Kasumi-1 (cell line): Measurements from ENCODE around the gene VPS35L.
A peak's percentile ranks its signal among the peaks of the same experiment; 100 is the strongest.

Experiments used
- DNase-seq, 2 experiments: peaks; one replicate each; lab custom pipeline; 2025; lab: John Stamatoyannopoulos, UW

Gene VPS35L

DNA sequence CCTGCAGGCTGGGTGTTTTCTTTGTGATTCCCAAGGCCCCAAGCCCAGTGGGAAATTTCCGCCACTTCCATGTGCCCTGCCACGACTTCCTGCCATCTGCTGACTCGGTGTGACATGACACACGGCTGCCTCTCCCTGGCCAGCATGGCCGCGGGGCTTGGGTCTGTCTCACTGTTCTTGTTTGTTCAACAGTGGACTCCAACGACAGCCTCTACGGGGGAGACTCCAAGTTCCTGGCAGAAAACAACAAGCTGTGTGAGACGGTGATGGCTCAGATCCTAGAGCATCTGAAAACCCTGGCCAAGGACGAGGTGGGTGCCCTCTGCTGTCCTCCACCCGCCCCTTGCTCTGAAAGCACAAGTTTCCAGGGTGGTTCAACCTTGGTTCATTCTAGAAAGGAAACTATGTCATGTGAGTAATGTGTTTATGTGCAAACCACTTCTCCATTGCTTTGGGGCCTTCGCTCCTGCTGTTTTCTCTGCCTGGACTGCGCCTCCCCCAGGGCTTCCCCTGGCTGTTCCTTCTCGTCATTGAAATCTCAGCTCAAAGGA lies 135.7 kb downstream of the VPS35L start:
- DNase-seq: peak in 1 of 2 experiments; percentile 14

GRCh38 chr16:19694989-19695388 lies 139.5 kb downstream of the VPS35L start:
- no peak for DNase-seq

GRCh38 chr16:19696328-19696727 lies 140.8 kb downstream of the VPS35L start:
- no peak for DNase-seq

DNA sequence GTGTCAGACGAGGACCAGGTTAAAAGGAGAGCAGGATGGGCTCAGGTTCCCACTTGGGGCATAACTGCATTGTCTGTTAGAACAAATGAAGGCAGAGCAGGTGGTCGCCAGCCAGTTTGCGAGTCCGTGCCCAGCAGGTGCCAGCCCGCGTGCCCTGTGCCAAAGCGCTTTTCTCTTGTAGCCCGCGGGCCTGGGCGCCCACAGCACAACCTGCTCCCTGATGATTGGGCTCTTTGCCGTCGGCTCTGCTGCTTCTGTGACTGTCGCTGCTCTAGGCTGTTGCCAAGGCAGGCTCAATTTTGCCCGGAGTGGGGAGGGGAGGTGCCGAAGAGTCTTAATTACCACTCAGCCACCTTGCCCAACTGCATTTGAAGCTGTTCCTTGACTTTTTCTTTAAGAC lies 141.5 kb downstream of the VPS35L start:
- DNase-seq: no peak

DNA sequence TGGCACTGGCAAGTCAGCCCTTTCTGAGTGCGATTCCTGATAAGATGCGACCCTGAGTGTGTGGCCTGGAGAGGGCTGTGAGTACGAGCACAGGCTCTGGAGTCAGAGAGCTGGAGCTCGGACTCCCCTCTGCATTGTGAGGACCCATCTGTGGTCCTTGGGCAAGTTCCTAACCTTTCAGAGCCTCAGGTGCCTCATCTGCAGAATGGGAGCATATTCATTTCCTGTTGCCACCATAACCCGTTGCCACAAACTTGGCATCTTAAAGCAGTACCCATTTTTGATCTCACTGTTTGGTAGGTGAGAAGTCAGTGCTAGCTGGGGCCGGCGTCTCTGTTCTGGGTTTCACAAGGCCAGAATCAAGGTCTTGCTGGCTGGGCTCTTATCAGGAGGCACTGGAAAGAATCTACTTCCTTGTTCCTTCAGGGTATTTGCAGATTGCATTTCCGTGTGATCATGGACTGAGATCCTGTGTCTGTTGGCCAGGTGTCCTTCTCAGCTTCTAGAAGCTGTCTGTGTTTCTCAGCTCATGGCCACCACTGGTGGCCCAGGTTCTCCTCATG lies 142.3 kb downstream of the VPS35L start:
- no peak for DNase-seq

- DNase-seq: no peak
Observed at GRCh38 chr16:19698480-19699465, 143.3 kb downstream of the VPS35L start.

DNA sequence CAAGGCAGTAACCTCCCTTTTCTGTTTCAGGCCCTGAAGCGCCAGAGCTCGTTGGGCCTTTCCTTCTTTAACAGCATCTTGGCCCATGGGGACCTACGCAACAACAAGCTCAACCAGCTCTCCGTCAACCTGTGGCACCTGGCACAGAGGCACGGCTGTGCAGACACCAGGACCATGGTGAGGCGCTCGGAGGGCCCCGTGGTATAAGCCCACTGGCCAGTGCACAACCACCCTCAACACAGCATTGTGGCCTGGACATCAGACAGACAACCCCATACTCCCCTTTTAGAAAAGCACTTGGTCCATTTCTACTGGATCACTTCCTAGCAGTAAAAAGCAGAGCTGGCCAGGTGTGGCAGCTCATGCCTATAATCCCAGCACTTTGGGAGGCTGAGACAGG lies 144.0 kb downstream of the VPS35L start:
- DNase-seq: no peak

- no peak for DNase-seq
Observed at GRCh38 chr16:19700319-19700781, 144.8 kb downstream of the VPS35L start.

GRCh38 chr16:19701091-19701490 lies 145.6 kb downstream of the VPS35L start:
- DNase-seq: no peak

- DNase-seq: no peak
Observed at GRCh38 chr16:19703172-19703889, 147.8 kb downstream of the VPS35L start.

DNA sequence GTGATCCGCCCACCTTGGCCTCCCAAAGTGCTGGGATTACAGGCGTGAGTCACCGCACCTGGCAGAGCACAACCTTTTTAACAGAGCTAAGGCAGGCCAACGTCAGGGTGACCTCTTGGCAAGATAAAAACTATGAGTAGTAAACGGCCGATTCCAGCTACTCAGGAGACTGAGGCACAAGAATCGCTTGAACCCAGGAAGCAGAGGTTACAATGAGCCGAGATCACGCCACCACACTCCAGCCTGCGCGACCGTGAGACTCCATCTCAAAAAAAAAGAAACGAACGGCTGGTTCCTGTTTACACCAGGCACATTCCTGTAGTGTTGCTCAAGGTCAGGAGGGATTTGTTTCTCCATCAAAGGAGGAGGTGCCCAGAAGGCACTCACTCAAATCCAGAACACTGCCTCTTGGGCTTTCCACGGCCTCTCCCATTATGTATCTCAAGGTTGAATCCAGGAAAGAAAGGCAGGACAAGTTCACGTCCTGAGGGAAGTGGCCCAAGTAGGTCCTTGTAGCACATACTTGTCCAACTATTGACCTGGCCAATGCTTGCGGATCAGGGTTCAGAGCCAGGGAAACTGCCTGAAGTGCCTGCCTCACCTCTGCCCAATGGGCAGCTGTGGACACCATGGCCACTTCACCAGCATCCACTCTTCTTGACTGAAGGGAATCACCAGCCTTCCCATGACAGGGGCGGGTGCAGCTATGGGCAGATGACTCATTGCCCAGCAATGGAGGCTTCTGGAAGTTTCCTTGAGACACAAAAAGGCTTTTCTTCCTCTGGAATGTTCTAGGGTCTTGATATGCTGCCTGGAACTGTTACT lies 149.0 kb downstream of the VPS35L start:
- DNase-seq: no peak

DNA sequence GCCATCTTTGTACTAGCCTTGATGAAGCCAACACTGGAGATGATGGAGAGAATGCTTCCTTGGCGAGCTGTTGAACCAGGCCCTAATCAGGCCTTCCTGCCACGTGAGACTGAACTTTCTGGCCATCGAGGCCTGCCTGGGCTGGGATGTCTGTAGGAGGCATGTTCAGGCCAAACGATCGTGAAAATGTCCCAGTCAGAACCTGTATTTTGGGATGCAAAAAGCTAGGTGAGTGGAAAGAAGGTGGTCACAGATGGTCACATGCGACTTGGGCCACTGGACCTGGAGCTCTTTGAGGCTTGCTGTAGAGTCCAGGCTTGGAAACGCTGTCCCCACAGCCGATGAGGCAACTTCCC lies 149.6 kb downstream of the VPS35L start:
- no peak for DNase-seq

- DNase-seq: no peak
Observed at GRCh38 chr16:19705843-19706242, 150.3 kb downstream of the VPS35L start.

- no peak for DNase-seq
Observed at GRCh38 chr16:19706846-19707245, 151.3 kb downstream of the VPS35L start.

DNA sequence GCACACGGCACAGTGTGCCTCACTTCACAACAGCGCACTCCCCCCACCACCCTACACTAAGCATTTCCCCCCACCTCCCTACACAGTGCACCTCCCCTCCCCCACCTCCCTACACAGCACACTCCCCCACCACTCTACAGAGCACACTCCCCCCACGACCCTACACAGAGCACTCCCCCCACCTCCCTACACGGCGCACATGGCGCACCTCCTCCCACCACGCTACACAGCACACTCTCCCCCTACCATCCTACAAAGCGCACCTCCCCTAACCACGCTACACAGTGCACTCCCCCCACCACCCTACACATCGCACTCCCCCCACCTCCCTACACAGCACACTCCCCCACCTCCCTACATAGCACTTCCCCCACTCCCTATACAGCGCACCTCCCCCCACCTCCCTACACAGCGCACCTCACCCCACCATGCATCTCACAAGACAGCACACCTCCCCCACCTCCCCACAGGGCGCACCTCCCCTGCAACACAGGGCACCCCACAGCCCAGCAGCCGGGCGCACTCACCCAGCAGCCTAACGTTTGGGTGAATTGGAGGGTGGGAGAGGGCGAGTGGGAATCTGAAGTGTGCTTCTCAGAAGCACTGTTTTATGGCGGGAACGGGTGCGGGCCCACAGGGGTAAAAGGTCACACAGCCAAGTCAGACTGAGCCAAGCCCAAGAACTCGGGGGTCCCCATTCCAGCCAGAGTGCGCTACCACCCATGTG lies 152.2 kb downstream of the VPS35L start:
- DNase-seq: no peak

- no peak for DNase-seq
Observed at GRCh38 chr16:19708296-19709205, 153.0 kb downstream of the VPS35L start.

- no peak for DNase-seq
Observed at GRCh38 chr16:19709381-19710136, 154.1 kb downstream of the VPS35L start.

GRCh38 chr16:19710191-19710908 lies 154.8 kb downstream of the VPS35L start:
- DNase-seq: no peak
